Caco-2 (cell line): ENCODE results near the gene TENM3. TPM values are rescaled to one million over a fixed set of nuclear protein-coding genes. Genes with fewer than 3 reads are reported as not detected.

Source experiments
- BruUV-seq: library from RNA; stranded (reverse); fragments of 400-500 nt; replicated peaks from 2 replicates; lab custom pipeline; 2021; lab: Mats Ljungman, UMichigan
- CTCF ChIA-PET: fragments of 300-600 bp; sonication (Branson Sonifier 250); formaldehyde crosslinking; loops from one replicate; lab custom pipeline; 2022; ENCODE audit warnings: antibody characterized with exemption; lab: Charles Lee
- POLR2A ChIA-PET: fragments of 300-600 bp; sonication (Branson Sonifier 250); formaldehyde crosslinking; loops from one replicate; lab custom pipeline; 2022; ENCODE audit warnings: antibody characterized with exemption; lab: Charles Lee
- DNase-seq, 2 experiments: peaks; one replicate each; pipeline versions ENCODE4 v3.0.0 to v3.0.0-alpha.2; 2020 to 2022
- H3K27me3 ChIP-seq: replicated peaks from 2 replicates; pipeline ENCODE4 v1.6.0; 2011; ENCODE audit warnings: low read length; ENCODE audit not compliant: control insufficient read depth, insufficient read depth
- H3K36me3 ChIP-seq: 2 replicates; pipeline ENCODE4 v1.5.1; 2011; ENCODE audit warnings: low read length; ENCODE audit not compliant: control insufficient read depth, insufficient read depth
- H3K4me1 ChIP-seq: fragments of 250-450 bp; sonication (Bioruptor Pico); 2 replicates; pipeline ENCODE4 v1.5.1; 2020; ENCODE audit warnings: mild to moderate bottlenecking
- H3K4me3 ChIP-seq: 2 replicates; pipeline ENCODE4 v1.5.1; 2011; ENCODE audit warnings: low read depth, mild to moderate bottlenecking, control low read depth, low read length
- H3K9me3 ChIP-seq: fragments of 250-450 bp; sonication (Bioruptor Pico); 2 replicates; pipeline ENCODE4 v1.5.1; 2020; ENCODE audit warnings: mild to moderate bottlenecking, moderate library complexity
- H3K27ac Mint-ChIP-seq: one replicate; pipeline ENCODE4 v1.8.0; 2022; ENCODE audit warnings: mixed read lengths; ENCODE audit not compliant: unreplicated experiment
- H3K27me3 Mint-ChIP-seq: one replicate; pipeline ENCODE4 v1.8.0; 2022; ENCODE audit warnings: mixed read lengths; ENCODE audit not compliant: insufficient read depth, unreplicated experiment
- H3K36me3 Mint-ChIP-seq: one replicate; pipeline ENCODE4 v1.8.0; 2022; ENCODE audit warnings: mild to moderate bottlenecking, mixed read lengths; ENCODE audit not compliant: insufficient read depth, unreplicated experiment
- H3K4me1 Mint-ChIP-seq: one replicate; pipeline ENCODE4 v1.8.0; 2022; ENCODE audit warnings: low read depth, mixed read lengths; ENCODE audit not compliant: unreplicated experiment
- H3K4me3 Mint-ChIP-seq: one replicate; pipeline ENCODE4 v1.8.0; 2022; ENCODE audit warnings: mild to moderate bottlenecking, moderate library complexity, mixed read lengths; ENCODE audit not compliant: unreplicated experiment
- H3K9me3 Mint-ChIP-seq: one replicate; pipeline ENCODE4 v1.8.0; 2022; ENCODE audit warnings: mixed read lengths; ENCODE audit not compliant: unreplicated experiment
- CTCF ChIP-seq, 2 experiments: fragments of 200-600 bp in 1 of 2; IDR thresholded peaks; 1 replicate in 1 of 2; 2 replicates in 1 of 2; pipeline versions ENCODE4 v1.5.1 to v1.8.0; 2011 to 2022; ENCODE audit warnings: antibody characterized with exemption in 1 of 2, control low read depth in 1 of 2, inconsistent platforms in 1 of 2, low read depth in 1 of 2, low read length in 1 of 2, mild to moderate bottlenecking in 1 of 2, moderate library complexity in 1 of 2; ENCODE audit not compliant: insufficient read depth in 1 of 2, severe bottlenecking in 1 of 2, unreplicated experiment in 1 of 2
- intact Hi-C: fragments of 100-400 bp; cut with micrococcal nuclease; formaldehyde crosslinking; loops from one replicate; pipeline ENCODE4 v1.10.0; 2022; ENCODE audit not compliant: unreplicated experiment
- total RNA-seq: library from RNA; stranded (reverse); gene quantifications from 2 replicates; pipeline ENCODE4 v1.2.3, GENCODE V29; 2022

The TENM3 gene
- total RNA-seq, 1 experiment from 2014 or later, result 94.7 TPM

GRCh38 chr4:182593402-182593801 is 350.2 kb downstream of the TENM3 start:
- BruUV-seq, result no TSS peak
- H3K9me3 Mint-ChIP-seq, result no peaks in the 10 kb centered on the region
- no peak for TF ChIP-seq CTCF (IDR thresholded peaks at IDR 0.05; ENCODE audit: insufficient read depth in 1 of 2, low read depth in 1 of 2, low read length in 1 of 2, severe bottlenecking in 1 of 2, unreplicated experiment in 1 of 2)
- H3K27me3 ChIP-seq, result no peaks in the 10 kb centered on the region
- H3K4me1 ChIP-seq, result no peaks in the 10 kb centered on the region
- ChIA-PET POLR2A (no interaction called here), CTCF (no interaction called here)
- intact Hi-C loops, result no loop called here
- no peak for DNase-seq
- peaks cover 10% of the 10 kb centered on the region for H3K4me1 Mint-ChIP-seq
- no peak overlapping the region for H3K27ac Mint-ChIP-seq
- no peaks in the 10 kb centered on the region for H3K27me3 Mint-ChIP-seq
- no peak overlapping the region for H3K4me3 Mint-ChIP-seq
- no peaks in the 10 kb centered on the region for H3K36me3 ChIP-seq
- no peak overlapping the region for H3K4me3 ChIP-seq
- H3K9me3 ChIP-seq, result peaks cover 6% of the 10 kb centered on the region
- peaks cover 18% of the 10 kb centered on the region for H3K36me3 Mint-ChIP-seq

- no peaks in the 10 kb centered on the region for H3K4me1 ChIP-seq
- no peak overlapping the region for H3K4me3 ChIP-seq
- ChIA-PET CTCF (no interaction called here), POLR2A (no interaction called here)
- Mint-ChIP-seq H3K4me3 (no peak overlapping the region), H3K4me1 (peaks cover 10% of the 10 kb centered on the region), H3K27ac (no peak overlapping the region), H3K27me3 (no peaks in the 10 kb centered on the region), H3K9me3 (no peaks in the 10 kb centered on the region), H3K36me3 (peaks cover 18% of the 10 kb centered on the region)
- BruUV-seq, result no TSS peak
- H3K9me3 ChIP-seq, result peaks cover 1% of the 10 kb centered on the region; the same call in 1 of the 2 replicates
- no peak for TF ChIP-seq CTCF (IDR thresholded peaks at IDR 0.05; ENCODE audit: insufficient read depth in 1 of 2, low read depth in 1 of 2, low read length in 1 of 2, severe bottlenecking in 1 of 2, unreplicated experiment in 1 of 2)
- no peak for DNase-seq
- no peaks in the 10 kb centered on the region for H3K36me3 ChIP-seq
- intact Hi-C loops, result no loop called here
- no peaks in the 10 kb centered on the region for H3K27me3 ChIP-seq
These were observed 350.7 kb downstream of the TENM3 start for GRCh38 chr4:182593864-182594263.

GRCh38 chr4:182600093-182600492 is 356.9 kb downstream of the TENM3 start:
- no TSS peak for BruUV-seq
- no peaks in the 10 kb centered on the region for H3K9me3 Mint-ChIP-seq

More at GRCh38 chr4:182600093-182600492, 356.9 kb downstream of the TENM3 start:
- H3K4me3 ChIP-seq, result no peak overlapping the region
- H3K4me3 Mint-ChIP-seq, result no peak overlapping the region
- no peak for TF ChIP-seq CTCF (IDR thresholded peaks at IDR 0.05; ENCODE audit: insufficient read depth in 1 of 2, low read depth in 1 of 2, low read length in 1 of 2, severe bottlenecking in 1 of 2, unreplicated experiment in 1 of 2)
- H3K4me1 ChIP-seq, result peaks cover 10% of the 10 kb centered on the region; the same call in 1 of the 2 replicates
- H3K9me3 ChIP-seq, result no peaks in the 10 kb centered on the region
- H3K36me3 ChIP-seq, result no peaks in the 10 kb centered on the region
- no peak for DNase-seq
- peaks cover 20% of the 10 kb centered on the region for H3K36me3 Mint-ChIP-seq
- no peaks in the 10 kb centered on the region for H3K27me3 ChIP-seq
- POLR2A ChIA-PET, result no interaction called here
- CTCF ChIA-PET, result no interaction called here
- H3K27me3 Mint-ChIP-seq, result no peaks in the 10 kb centered on the region
- H3K27ac Mint-ChIP-seq, result no peak overlapping the region
- intact Hi-C loops, result no loop called here
- peaks cover 10% of the 10 kb centered on the region for H3K4me1 Mint-ChIP-seq
